Limb (tissue), 2 donors: ENCODE results near the gene IL4R.

Experiments used
- DNase-seq, 2 donors: peaks; one replicate each; pipeline ENCODE4 v3.0.0-alpha.2; 2016; ENCODE audit errors: extremely low spot score in 2 of 2

IL4R gene

DNA sequence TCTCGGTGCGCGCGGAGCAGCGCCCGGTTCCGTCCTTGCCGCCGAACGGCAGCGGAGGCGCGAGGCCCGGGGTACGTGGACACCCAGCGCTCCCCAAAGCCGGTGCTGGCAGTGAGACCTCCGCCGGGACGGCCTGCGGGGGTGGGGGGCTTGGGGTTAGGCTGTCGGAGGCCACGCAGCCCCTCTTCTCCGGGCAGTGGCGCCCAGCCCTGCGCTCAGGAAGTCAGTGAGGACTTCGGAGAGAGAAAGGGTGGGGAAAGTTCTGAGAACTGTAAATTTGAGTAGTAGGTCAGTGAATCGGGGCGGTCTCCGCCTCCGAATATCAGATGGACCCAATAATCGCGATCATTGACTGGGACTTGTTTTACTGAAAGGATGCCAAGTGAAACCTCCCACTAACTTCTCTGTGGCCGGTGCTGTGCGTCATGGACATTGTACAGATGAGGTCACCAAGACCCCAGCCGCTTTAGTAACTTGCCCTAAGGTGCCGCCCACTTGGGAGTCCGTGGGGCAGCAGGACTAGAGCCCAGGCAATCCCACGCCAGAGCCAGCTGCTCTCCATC is 468 bp downstream of the IL4R start:
- peak; percentile 60 to 64 for DNase-seq

DNA sequence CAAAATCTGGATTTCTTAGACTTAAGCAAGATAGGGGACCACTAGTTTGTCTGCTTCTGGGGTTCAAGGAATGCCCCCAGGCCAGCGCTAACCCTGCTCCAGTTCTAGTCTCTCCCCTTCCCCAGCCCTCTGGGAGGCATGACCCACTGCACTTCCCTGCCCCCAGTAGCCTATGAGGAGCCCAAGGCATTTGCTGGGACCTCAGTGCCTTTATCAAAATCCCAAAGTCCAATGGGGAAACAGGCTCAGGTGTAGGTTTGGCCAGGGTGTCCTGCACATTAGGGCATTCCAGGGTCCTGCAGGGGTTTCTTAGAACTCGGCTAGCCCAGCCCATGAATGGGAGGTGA is 1.2 kb downstream of the IL4R start:
- no peak for DNase-seq

DNA sequence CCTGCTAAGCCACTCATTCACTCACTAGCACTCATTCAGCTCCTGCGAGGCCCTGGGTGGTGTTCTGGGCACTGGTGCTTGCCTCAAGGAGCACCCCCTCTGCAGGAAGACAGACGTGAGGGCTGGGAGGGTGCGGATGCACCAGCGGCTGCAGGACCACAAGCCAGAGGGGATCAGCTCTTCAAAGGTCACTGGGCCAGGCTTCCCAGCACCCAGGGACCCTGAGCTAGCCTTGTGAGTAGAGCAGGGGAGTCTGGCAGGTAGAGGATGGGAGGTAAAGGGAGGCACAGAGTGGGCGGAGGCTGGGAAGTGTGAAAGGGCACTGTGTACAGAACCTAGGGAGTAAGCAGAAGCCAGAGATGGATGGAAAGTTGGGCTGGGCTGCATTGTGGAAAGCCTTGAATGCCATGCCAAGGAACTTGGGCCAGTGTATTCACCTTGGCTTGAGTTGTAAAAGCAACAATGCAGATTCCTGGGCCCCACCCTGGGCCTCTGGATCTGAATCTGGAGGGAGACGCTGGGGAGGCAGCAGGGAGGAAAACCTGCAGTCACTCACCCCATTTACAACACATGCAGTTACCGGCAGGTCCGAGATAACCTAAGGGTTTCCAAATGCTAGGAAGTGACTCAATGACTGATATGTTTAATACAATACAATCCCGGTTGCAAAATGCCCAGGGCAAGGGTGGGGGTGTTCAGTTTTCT is 1.7 kb downstream of the IL4R start:
- DNase-seq: no peak

DNA sequence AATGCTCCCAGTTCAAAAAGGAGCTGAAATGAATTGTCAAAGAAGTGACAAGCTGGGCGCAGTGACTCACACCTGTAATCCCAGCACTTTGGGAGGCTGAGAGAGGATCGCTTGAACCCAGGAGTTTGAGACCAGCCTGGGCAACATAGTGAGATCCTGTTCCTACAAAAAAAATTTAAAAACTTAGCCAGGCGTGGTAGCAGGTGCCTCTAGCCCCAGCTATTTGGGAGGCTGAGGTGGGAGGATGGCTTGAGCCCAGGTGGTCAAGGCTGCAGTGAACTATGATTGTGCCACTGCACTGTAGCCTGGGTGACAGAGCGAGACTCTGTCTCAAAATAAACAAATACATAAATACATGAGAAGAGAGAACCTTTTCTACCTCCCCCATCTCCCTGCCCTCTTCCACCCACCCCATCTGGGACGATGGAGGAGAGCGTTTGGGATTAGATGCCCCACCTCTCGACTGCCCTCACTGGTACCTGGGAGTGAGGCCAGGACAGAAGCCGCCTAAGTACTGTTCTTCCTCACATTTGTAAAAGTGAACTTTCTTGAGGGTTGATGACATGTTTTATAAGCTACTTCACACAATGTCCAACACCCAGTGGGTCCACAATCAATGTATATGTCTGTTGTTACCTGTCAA is 2.4 kb downstream of the IL4R start:
- DNase-seq: no peak

DNA sequence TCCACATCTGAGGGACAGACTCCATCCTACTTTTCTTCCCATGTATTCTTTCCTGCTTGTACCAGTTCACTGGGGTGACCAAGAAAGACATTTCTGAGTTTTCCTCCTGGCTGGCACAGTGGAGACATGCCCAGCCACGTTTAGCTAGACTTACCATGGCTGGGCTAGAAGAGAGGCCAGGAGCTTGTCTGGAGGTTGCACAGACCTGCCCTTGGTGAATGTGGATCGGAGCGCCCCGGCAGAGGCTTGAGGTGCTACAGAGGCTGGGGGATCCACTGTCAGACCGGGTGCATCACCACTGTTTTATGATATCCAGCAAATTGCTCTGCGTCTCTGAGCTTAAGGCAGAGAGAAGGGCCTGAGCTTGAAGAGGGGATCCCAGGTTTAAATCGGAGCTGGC is 3.5 kb downstream of the IL4R start:
- no peak for DNase-seq

DNA sequence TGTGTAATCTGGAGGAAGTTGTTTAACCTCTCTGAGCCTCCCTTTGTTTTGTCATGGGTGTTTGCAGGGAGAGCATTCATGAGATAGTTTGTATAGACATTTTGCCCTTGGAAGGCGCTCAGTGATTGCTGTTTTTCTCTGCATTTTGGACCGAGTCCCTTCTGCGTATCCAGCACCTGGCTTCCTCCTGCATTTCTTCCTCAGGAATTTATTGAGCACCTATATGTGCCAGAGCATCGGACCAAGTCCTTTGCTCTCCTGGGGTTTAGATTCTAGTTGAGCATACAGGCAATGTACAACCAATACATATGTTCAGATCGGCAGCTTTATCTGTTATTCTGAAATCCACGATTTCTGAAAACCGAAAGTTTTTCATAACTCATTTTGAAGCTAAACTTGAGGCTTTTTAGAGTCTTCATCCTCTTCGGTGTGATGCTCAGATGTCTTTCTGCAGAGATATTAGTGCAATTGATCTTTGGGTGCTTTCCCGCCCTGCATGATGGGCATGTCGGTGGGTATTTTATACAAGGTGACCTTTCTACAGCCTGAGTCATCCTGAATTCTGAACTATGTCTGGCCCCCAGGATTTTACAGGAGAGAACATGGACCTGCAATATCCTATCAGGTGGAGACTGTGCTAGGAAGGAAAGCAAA is 4.1 kb downstream of the IL4R start:
- no peak for DNase-seq

DNA sequence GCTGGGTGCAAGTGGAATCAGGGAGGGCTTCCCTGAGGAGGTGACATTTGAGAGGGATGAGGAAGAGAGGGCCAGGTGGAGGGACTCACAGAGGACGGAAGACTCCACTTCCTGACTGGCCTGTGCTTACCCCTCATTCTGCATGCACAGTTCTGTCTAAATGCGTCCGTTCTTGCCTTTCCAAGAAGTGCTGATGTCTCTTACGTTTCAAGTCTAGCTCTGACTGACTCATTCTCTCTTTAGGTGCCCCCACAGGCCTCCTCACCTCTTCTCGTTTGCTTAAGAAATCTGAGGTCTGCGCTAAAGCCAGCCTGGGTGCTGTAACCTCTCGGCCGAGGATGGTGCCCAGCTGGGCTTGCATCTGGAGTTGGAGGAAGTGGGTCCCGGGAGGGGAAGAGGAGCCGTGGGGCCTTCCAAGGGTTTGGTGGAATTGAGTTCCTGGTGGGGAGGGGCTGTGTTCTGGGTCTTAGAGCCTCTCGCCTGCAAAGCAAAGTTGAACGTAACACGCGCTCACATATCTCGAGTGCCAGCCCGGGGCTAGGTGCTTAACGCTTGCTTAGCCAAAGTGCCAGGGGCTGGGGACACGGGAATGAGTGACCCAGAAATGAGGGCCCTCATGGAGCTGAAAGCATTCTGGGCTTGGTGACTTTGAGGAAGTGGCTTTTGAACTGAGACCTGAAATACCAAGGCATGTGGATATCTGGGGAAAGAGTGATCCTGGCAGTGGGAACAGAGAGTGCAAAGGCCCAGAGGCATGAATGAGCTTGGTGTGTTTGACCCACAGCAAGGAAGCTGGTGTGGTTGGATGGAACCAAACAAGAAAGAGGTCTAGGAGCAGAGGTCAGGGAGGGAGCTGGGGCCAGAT is 4.8 kb downstream of the IL4R start:
- peak; percentile 23 to 57 for DNase-seq

DNA sequence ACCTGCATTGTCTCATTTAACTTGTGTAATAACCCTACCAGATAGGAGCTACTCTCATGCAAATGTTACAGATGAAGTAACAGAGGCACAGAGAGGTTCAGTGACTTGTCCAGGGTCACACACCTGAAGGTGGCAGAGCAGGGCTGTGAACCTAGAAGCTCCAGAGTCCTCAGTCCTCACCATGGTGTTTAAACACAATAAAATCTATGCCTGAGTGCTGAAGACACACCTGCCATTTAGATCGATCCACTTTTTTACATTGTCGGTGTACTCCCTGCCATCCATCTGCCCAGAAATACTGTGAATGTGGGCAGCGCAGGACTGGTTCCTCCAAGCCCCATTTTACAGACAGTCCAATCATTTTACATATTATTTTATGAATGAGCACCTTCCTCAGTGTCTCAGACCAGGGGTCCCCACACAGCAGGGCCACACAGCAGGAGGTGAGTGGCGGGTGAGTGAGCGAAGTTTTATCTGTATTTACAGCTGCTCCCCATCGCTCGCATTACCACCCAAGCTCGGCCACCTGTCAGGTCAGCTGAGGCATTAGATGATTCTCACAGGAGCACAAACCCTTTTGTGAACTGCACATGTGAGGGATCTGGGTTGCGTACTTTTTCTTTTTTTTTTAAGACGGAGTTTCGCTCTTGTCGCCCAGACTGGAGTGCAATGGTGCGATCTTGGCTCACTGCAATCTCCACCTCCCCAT is 5.6 kb downstream of the IL4R start:
- no peak for DNase-seq

DNA sequence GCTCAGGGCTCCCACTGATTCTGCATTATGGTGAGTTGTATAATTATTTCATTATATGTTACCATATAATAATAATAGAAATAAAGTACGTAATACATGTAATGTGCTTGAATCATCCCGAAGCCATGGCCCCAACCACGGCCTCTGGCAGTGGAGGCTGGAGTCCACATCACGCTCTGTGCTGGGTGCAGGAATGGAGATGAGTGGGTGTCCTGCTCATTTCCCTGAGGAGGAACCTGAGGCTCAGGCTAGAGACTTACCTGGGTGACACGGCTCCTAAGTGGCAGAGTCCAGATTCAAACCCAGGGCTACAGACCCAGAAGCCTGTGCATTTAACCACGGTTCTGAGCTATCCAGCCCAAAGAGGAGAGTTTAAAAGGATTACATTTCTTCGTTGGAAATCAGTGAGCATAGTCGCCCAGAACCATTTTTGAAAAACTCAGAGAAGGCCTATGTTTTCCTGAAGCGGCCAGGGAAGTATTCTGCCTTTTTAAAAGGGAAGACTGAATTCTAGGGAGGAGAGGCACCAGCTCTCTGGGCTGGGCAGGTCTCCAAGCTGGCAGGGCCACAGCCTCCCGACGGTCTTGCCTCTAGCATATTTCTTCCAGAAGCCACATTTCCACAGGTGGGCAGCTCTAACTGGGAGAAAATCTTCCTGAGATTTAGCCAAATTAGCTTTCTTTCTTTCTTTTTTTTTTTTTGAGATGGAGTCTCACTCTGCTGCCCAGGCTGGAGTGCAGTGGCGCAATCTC is 6.7 kb downstream of the IL4R start:
- DNase-seq: no peak

DNA sequence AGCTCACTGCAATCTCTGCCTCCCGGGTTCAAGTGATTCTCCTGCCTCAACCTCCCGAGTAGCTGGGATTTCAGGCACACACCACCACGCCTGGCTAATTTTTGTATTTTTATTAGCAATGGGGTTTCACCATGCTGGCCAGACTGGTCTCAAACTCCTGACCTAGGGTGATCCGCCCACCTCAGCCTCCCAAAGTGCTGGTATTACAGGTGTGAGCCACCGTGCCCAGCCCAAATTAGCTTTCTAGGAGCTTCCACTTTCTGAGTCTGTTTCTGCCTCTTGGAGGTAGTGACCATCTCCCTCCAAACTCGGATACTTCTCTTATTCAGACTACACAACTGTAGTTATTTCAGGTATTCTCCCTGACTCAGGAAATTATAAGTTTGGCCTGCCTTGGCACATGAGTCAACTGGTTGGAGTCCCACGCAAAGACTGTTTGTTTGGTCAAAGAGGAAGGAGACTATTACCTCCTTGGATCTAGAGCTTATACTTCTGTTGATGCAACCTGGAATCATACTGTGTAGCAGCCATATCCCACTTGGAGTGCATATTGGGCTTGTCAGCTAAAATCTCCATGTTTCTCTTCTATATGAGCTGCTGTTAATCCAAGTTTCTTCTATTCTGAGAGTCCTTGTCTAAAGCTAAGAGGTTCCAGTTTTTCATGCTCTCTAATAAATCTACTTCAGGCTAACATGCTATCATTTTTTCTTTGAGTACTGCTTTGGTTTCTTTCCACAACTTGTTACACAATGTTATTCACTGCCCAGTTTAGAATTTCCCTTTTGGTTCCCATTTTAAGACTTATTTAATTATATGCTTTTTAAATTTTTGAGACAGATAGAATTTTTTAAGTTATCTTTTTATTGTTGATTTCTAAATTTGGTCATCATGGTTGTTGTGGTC is 7.5 kb downstream of the IL4R start:
- DNase-seq: no peak

DNA sequence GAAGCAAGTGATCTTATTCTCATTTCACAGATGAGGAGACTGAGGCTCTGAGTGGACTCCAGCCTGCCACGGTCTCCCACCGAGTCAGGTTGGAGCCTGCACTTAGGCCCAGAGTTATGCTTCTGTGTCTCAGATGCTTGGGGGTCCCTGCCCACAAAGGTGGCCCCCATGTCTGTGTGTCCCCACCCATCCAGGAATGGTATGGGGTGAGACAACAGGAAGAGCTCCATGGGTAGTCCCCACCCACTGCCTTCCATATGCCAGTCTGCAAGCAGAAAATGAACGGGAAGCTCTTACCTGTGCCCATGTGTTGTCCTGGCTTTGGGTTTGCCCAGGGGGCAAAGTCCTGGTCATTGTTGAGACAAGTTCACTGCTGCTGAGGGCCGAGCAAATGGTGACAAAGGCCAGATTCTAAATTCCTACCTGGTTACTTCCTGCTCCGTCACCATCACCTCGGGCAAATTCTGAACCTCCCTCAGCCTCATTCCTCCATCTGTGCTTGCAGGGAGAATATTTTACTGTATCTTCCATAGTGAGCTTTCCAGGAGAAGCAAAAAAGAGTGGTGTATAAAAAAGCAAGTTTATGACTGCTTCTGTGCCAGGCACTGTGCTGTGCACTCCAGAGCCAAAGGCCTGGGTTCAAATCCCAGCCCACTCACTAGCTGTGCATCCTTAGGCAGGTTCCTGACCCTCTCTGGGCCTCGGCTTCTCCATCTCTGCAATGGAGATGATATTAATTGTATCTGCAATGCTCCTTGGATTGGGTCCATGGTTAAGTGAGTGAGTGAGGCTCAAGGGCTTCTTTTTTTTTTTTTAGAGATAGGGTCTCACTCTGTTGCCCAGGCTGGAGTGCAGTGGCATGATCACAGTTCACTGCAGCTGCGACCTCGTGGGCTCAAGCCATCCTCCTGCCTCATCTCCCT is 9.3 kb downstream of the IL4R start:
- DNase-seq: no peak

DNA sequence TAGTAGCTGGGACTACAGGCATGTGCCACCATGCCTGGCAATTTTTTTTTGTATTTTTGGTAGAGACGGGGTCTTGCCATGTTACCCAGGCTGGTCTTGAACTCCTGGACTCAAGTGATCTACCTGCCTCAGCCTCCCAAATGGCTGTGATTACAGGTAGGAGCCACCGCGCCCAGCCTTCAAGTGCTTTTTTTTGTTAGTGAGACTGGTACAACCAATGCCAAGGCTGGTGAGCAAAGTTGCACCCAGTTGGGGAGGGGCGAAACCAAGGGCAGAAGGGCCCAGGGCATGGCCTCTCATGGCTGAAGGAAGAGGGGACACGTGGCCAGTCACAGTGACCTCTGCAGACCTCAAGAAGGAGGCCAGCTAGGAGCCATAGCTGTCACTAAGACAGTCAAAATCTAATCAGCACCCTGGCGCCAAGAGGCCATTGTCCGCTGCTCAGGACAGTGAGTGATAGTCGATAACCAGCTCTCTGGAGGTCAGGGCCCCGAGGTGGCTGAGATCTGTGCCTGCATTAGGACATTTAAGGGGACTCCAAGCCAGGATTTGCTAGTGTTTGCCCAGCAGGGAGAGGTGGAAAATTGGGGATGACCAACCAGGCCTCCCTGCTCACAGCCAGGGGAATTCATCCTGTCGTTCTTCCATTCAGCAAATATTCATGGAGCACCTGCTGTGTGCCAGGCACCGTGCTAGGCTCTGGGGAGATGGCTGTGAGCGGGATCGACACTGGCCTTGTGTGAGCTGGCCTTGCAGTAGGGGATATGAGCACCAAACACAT is 10.2 kb downstream of the IL4R start:
- DNase-seq: no peak

DNA sequence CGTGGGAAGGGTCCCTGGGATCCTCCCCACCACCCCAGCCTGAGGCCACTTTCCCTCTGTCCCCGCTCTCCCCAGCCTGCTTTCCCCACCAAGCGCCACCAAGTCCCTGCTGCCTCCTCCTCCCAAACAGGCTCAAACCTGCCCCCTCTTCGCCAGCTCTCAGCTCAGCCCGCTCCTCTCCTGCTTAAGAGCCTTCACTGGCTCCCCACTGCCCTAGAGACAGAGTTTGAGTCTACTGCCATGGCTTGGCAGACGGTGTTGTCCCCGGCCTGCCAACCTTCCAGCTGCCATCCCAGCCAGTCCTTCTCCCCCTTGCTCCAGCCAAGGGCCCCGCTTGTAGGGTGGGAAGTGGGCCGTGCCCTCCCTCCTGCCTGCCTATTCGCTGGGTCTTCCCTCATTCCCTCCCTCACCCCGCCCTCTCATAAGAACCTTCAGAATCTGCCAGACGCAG is 11.1 kb downstream of the IL4R start:
- DNase-seq: no peak

DNA sequence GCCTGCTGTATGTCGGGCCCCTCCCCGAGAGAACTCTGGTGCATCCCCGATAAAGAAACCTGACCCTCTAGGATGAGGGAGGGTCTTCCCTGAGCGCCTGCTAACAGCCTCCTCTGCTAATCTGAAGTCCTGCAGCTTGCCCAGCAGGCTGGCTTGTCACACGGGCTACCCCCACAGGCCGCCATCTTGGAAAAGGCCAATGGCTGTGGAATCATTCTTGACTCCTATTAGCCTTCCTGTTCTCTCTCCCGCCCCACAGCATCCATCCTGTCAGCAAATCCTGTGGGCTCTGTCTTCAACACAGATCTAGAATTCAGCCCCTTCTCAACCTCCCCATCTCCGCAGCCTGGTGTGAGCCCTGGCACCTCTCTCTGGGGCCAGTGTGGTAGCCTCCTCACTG is 12.0 kb downstream of the IL4R start:
- no peak for DNase-seq

DNA sequence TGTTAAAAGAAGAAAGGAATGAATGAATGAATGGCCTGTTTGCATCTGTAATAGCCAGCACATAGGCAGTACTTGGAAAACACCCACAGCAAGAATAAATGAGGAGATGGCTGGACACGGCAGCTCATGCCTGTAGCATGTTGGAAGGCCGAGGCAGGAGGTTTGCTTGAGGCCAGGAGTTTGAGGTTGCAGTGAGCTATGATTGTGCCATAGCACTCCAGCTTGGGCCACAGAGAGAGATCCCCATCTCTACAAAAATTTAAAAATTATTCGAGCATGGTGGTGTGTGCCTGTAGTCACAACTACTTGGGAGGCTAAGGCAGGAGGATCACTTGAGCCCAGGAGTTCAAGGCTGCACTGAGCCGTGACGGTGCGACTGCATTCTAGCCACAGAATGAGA is 12.5 kb downstream of the IL4R start:
- no peak for DNase-seq

DNA sequence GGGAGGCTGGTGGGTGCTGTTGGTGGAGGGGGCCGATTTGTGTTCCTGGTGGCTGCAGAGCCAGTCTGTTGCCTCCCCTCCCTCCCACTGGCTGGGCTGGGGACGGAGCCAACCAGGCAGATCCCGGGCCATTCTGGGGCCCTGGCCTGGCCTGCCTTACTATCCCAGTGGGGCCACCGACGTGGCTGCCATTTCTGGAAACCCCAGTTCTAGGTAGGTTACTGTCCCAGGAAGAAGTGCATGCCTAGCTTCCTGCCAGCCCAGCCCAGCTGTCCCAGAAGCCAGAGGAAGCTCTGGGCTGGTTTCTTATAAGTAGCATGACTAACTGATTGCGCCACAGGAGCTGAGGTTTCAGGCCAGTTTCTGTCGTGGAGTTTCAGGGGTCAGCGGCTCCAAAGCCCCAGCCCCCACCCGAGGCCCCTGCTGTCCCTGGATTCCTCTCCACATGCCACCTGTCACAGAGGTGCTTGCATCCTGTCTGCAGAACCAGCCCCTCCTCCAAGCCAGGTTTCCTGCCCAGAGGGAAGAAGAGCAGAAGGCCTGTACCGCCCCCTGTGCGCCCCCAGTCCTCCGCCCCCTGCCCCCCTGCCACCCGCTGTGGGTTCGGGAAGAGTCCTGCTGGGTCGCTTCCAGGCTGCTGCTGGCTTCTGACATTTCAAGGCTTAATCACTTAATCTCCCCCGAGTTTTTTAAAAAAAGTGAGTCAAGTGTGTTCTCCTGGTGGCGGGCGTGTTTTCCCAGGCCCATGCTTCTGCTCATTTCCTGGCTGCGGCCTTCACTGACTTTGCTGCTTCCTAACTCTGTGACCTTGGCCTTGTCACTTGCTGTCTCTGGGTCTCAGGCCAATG is 13.2 kb downstream of the IL4R start:
- peak; percentile 48 to 62 for DNase-seq

DNA sequence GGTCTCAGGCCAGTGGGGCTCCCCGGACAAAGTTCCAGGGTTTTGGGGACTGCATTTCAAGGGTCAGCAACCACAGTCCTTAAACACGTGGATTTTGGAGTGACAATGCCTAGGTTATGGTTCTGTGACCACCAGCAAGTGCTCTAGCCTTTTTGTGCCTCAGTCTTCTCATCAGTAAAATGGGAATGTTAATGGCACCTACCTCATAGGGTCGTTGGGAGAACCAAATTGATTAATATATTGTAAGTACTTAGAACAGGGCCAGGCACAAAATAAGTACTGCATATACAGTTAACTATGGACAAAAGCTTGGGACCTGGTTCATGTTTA is 13.8 kb downstream of the IL4R start:
- DNase-seq: no peak
